Panc1 (cell line): ENCODE measurements around the gene SLF2. TPM values are rescaled to one million over a fixed set of nuclear protein-coding genes. Genes with fewer than 3 reads are reported as not detected.
A peak's percentile ranks its signal among the peaks of the same experiment; 100 is the strongest.

Experiments used
- ATAC-seq: fragments of 200-7000 bp; cut with Tn5 transposase; 2 replicates; pipeline ENCODE4 v1.9.1; 2020; ENCODE audit warnings: mild to moderate bottlenecking, moderate library complexity
- BruUV-seq: library from RNA; stranded (reverse); fragments of 400-500 nt; replicated peaks from 2 replicates; lab custom pipeline; 2021; lab: Mats Ljungman, UMichigan
- CTCF ChIA-PET: fragments of 300-600 bp; sonication (Branson Sonifier 250); formaldehyde crosslinking; loops from one replicate; lab custom pipeline; 2022; ENCODE audit warnings: antibody characterized with exemption; lab: Charles Lee
- POLR2A ChIA-PET: fragments of 300-600 bp; sonication (Branson Sonifier 250); formaldehyde crosslinking; loops from one replicate; lab custom pipeline; 2022; ENCODE audit warnings: antibody characterized with exemption; lab: Charles Lee
- DNase-seq: peaks from one replicate; pipeline ENCODE4 v3.0.0-alpha.2; 2010; ENCODE audit warnings: low read depth, low spot score
- H3K27ac ChIP-seq: 2 replicates; pipeline ENCODE4 v1.5.1; 2011; ENCODE audit warnings: mild to moderate bottlenecking, low read length, inconsistent platforms
- H3K27me3 ChIP-seq: fragments of 200-500 bp; sonication (Bioruptor generic); 2 replicates; pipeline ENCODE4 v1.6.0; 2014; ENCODE audit warnings: low read length, inconsistent platforms; ENCODE audit not compliant: control insufficient read depth, insufficient read depth
- H3K36me3 ChIP-seq: fragments of 200-500 bp; sonication (Bioruptor generic); 2 replicates; pipeline ENCODE4 v1.5.1; 2014; ENCODE audit warnings: inconsistent platforms, mild to moderate bottlenecking, low read length, moderate library complexity; ENCODE audit not compliant: control insufficient read depth, insufficient read depth
- H3K4me1 ChIP-seq: 2 replicates; pipeline ENCODE4 v1.5.1; 2011; ENCODE audit warnings: inconsistent platforms, mild to moderate bottlenecking, low read length, moderate library complexity; ENCODE audit not compliant: control insufficient read depth, insufficient read depth
- H3K4me3 ChIP-seq, 2 experiments: 2 replicates each; pipeline ENCODE4 v1.5.1; 2011 to 2012; ENCODE audit warnings: low read depth in 2 of 2, low read length in 2 of 2, mild to moderate bottlenecking in 2 of 2, inconsistent platforms in 1 of 2, moderate library complexity in 1 of 2
- H3K9me3 ChIP-seq: fragments of 200-500 bp; sonication (Bioruptor generic); 2 replicates; pipeline ENCODE4 v1.5.1; 2014; ENCODE audit warnings: low read depth, mild to moderate bottlenecking, inconsistent platforms, low read length, moderate library complexity; ENCODE audit not compliant: control insufficient read depth, insufficient read depth
- POLR2AphosphoS5 ChIP-seq: IDR thresholded peaks from 2 replicates; pipeline ENCODE4 v1.6.1; 2012; ENCODE audit warnings: mild to moderate bottlenecking, low read depth, low read length, moderate library complexity
- SIN3A ChIP-seq: IDR thresholded peaks from 2 replicates; pipeline ENCODE4 v1.6.1; 2012; ENCODE audit warnings: low read depth, mild to moderate bottlenecking, low read length, moderate library complexity, borderline replicate concordance; ENCODE audit not compliant: insufficient read depth
- TCF7L2 ChIP-seq: IDR thresholded peaks from 2 replicates; pipeline ENCODE4 v1.6.1; 2011; ENCODE audit warnings: mild to moderate bottlenecking, low read depth, low read length, inconsistent platforms
- in situ Hi-C: cut with HindIII; loops from 2 replicates; pipeline ENCODE4 v1.10.0; 2016; ENCODE audit warnings: low sequenced_read_pairs, low pct_unique_long_range_greater_than_20kb
- intact Hi-C: fragments of 100-400 bp; cut with micrococcal nuclease; formaldehyde crosslinking; loops from one replicate; pipeline ENCODE4 v1.10.0; 2022; ENCODE audit not compliant: unreplicated experiment
- total RNA-seq: library from RNA; stranded (reverse); gene quantifications from one replicate; pipeline ENCODE4 v1.2.1, GENCODE V29; 2021; ENCODE audit not compliant: unreplicated experiment
- TF ChIP-seq, protein P1 (sequence below): fragments of 450-650 bp; IDR thresholded peaks from 2 replicates; pipeline ENCODE4 v1.5.1; 2017; ENCODE audit warnings: mild to moderate bottlenecking
- TF ChIP-seq, protein P2 (sequence below), 2 experiments: IDR thresholded peaks; 2 replicates each; pipeline ENCODE4 v1.6.1; 2011 to 2012; ENCODE audit warnings: low read depth in 2 of 2, control low read depth in 1 of 2, low read length in 1 of 2, mild to moderate bottlenecking in 1 of 2, moderate library complexity in 1 of 2; ENCODE audit not compliant: insufficient read depth in 1 of 2

SLF2 gene
- total RNA-seq, 1 experiment from 2014 or later = 38.8 TPM

DNA sequence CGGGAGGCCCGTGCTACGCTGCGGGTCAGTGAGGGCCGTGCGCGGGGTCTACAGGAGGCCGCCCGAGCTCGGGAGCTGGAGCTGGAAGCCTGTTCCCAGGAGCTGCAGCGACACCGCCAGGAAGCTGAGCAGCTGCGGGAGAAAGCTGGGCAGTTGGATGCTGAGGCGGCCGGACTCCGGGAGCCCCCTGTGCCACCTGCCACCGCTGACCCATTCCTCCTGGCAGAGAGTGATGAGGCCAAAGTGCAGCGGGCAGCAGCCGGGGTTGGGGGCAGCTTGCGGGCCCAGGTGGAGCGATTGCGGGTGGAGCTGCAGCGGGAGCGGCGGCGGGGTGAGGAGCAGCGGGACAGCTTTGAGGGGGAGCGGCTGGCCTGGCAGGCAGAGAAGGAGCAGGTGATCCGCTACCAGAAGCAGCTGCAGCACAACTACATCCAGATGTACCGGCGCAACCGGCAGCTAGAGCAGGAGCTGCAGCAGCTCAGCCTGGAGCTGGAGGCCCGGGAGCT lies 93.9 kb downstream of the SLF2 start:
- TF ChIP-seq, protein P1, sequence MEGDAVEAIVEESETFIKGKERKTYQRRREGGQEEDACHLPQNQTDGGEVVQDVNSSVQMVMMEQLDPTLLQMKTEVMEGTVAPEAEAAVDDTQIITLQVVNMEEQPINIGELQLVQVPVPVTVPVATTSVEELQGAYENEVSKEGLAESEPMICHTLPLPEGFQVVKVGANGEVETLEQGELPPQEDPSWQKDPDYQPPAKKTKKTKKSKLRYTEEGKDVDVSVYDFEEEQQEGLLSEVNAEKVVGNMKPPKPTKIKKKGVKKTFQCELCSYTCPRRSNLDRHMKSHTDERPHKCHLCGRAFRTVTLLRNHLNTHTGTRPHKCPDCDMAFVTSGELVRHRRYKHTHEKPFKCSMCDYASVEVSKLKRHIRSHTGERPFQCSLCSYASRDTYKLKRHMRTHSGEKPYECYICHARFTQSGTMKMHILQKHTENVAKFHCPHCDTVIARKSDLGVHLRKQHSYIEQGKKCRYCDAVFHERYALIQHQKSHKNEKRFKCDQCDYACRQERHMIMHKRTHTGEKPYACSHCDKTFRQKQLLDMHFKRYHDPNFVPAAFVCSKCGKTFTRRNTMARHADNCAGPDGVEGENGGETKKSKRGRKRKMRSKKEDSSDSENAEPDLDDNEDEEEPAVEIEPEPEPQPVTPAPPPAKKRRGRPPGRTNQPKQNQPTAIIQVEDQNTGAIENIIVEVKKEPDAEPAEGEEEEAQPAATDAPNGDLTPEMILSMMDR = no peak
- TF ChIP-seq POLR2AphosphoS5 = no peak
- TF ChIP-seq, protein P2, sequence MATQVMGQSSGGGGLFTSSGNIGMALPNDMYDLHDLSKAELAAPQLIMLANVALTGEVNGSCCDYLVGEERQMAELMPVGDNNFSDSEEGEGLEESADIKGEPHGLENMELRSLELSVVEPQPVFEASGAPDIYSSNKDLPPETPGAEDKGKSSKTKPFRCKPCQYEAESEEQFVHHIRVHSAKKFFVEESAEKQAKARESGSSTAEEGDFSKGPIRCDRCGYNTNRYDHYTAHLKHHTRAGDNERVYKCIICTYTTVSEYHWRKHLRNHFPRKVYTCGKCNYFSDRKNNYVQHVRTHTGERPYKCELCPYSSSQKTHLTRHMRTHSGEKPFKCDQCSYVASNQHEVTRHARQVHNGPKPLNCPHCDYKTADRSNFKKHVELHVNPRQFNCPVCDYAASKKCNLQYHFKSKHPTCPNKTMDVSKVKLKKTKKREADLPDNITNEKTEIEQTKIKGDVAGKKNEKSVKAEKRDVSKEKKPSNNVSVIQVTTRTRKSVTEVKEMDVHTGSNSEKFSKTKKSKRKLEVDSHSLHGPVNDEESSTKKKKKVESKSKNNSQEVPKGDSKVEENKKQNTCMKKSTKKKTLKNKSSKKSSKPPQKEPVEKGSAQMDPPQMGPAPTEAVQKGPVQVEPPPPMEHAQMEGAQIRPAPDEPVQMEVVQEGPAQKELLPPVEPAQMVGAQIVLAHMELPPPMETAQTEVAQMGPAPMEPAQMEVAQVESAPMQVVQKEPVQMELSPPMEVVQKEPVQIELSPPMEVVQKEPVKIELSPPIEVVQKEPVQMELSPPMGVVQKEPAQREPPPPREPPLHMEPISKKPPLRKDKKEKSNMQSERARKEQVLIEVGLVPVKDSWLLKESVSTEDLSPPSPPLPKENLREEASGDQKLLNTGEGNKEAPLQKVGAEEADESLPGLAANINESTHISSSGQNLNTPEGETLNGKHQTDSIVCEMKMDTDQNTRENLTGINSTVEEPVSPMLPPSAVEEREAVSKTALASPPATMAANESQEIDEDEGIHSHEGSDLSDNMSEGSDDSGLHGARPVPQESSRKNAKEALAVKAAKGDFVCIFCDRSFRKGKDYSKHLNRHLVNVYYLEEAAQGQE (IDR thresholded peaks at IDR 0.05; ENCODE audit: insufficient read depth in 1 of 2, low read depth in 2 of 2, low read length in 1 of 2) = no peak
- TF ChIP-seq TCF7L2 = no peak
- no peak for TF ChIP-seq SIN3A
- DNase-seq (no peak), ATAC-seq (no peak)
- no peaks in the 10 kb centered on the region for H3K9me3 ChIP-seq
- H3K36me3 ChIP-seq = peaks cover 3% of the 10 kb centered on the region; the same call in 1 of the 2 replicates
- no peaks in the 10 kb centered on the region for H3K27me3 ChIP-seq
- in situ Hi-C loops (no loop called here), intact Hi-C loops (no loop called here)
- H3K27ac ChIP-seq = no peak overlapping the region
- POLR2A ChIA-PET = interaction anchor here (0.6 kb wide), 1 partner anchor 541 kb away, joined by 14 read pairs; no protein-coding TSS in a partner anchor
- TSS peak; percentile 73 for BruUV-seq
- peaks cover 10% of the 10 kb centered on the region for H3K4me1 ChIP-seq
- CTCF ChIA-PET = interaction anchor here (1.0 to 2.1 kb wide), 2 partner anchors 9 to 12 kb away, joined by 4 to 9 read pairs; no protein-coding TSS in a partner anchor
- H3K4me3 ChIP-seq = no peak overlapping the region

DNA sequence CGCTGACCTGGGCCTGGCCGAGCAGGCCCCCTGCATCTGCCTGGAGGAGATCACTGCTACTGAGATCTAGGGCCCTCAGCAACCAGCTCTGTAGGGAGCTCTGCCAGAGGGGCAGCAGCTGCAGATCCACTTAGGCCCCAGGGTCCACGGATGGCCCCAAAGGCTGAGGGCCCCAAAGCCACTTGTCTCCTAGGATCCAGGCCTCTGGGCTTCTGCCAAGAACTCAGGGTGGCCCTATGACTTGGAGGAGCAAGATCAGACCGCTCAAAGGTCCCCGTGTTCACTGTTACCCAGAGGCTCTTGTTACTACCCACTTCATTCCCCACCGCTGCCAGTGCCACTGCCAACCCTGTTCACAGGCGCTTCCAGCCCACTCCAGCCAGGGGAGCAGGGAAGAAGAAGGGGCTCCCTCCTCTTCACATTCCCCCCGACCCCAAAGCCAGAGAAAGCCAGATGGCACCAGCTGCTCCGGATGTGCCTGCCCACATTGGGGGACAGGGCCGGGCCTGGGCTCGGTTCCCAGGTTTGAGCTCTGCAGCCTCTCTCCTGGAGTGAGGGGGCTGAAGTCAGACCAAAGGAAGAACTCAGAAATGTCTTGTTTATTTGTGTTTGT lies 94.4 kb downstream of the SLF2 start:
- ATAC-seq (peak; percentile 30; the same call in 1 of the 2 replicates), DNase-seq (no peak)
- Histone ChIP-seq H3K36me3 (peaks cover 3% of the 10 kb centered on the region; the same call in 1 of the 2 replicates), H3K4me3 (no peak overlapping the region), H3K27ac (no peak overlapping the region), H3K9me3 (no peaks in the 10 kb centered on the region), H3K27me3 (no peaks in the 10 kb centered on the region), H3K4me1 (peaks cover 12% of the 10 kb centered on the region)
- ChIA-PET CTCF (interaction anchor here (1.0 to 2.1 kb wide), 2 partner anchors 9 to 12 kb away, joined by 4 to 9 read pairs; no protein-coding TSS in a partner anchor), POLR2A (no interaction called here)
- intact Hi-C loops (no loop called here), in situ Hi-C loops (no loop called here)
- BruUV-seq = no TSS peak
- TF ChIP-seq TCF7L2 = no peak
- TF ChIP-seq, protein P2 (IDR thresholded peaks at IDR 0.05; ENCODE audit: insufficient read depth in 1 of 2, low read depth in 2 of 2, low read length in 1 of 2) = no peak
- no peak for TF ChIP-seq SIN3A
- TF ChIP-seq, protein P1 = no peak
- TF ChIP-seq POLR2AphosphoS5 = no peak
